ENCODE results near the gene ASH1L.

GRCh38 chr1:155574077-155574476 is 11.5 kb upstream of the ASH1L start:
- TF ChIP-seq, protein P1, sequence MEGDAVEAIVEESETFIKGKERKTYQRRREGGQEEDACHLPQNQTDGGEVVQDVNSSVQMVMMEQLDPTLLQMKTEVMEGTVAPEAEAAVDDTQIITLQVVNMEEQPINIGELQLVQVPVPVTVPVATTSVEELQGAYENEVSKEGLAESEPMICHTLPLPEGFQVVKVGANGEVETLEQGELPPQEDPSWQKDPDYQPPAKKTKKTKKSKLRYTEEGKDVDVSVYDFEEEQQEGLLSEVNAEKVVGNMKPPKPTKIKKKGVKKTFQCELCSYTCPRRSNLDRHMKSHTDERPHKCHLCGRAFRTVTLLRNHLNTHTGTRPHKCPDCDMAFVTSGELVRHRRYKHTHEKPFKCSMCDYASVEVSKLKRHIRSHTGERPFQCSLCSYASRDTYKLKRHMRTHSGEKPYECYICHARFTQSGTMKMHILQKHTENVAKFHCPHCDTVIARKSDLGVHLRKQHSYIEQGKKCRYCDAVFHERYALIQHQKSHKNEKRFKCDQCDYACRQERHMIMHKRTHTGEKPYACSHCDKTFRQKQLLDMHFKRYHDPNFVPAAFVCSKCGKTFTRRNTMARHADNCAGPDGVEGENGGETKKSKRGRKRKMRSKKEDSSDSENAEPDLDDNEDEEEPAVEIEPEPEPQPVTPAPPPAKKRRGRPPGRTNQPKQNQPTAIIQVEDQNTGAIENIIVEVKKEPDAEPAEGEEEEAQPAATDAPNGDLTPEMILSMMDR (IDR thresholded peaks at IDR 0.05) = no peak
- TF ChIP-seq POLR2A (IDR thresholded peaks at IDR 0.05) = no peak

Data from Peyer's patch (tissue), 4 donors.